ENCODE results near the gene CFI.

CFI gene

DNA sequence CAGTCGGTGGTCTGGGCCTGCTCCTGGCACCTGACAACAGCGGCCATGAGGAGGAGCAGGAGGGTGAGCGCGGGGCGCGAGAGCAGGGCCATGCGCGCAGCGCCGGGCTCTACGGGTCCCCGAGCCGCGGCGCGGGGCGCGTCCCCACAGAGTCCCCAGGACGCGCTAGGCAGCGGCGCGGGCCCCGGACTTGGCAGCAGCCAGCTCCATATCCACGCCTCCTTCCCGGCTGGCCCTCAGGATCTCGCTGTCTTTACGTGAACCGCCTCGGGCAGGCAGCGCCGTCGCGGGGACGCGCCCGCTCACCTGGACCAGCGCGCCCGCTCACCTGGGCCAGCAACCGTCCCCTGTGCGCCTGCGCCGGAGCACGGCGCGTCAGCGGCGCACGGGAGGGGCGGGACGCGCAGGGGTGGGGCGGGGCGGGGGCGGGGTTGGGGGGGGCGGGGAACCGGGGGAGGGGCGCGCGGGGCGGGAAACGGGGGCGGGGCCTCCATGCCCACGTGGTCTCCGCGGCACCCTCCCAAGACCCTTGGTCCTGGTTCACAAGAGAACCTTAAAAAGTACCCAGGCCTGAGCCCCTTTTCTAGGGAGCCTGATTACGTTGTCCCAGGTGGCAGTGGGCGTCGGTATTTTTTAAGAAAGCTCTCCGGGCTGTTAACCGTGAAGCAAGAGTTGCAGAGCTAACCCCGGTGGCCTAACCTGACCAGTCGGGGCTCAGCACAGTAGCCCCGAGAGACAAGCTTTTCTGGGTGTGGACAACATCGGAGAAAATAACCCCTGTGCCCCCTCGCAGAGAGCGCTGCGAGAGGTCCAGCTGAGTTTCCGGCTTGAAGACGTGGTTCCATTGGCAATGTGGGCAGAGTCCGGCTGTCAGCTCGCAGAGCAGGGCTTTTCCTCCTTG, 71.8 kb downstream of the CFI start, which contains the start of gene PLA2G12A:
PLA2G12A (minus strand) TSS at position 353 of the 901 bp plus-strand sequence; CDS start at position 92, 261 bp downstream.
- peak; percentile 79 for DNase-seq

DNA sequence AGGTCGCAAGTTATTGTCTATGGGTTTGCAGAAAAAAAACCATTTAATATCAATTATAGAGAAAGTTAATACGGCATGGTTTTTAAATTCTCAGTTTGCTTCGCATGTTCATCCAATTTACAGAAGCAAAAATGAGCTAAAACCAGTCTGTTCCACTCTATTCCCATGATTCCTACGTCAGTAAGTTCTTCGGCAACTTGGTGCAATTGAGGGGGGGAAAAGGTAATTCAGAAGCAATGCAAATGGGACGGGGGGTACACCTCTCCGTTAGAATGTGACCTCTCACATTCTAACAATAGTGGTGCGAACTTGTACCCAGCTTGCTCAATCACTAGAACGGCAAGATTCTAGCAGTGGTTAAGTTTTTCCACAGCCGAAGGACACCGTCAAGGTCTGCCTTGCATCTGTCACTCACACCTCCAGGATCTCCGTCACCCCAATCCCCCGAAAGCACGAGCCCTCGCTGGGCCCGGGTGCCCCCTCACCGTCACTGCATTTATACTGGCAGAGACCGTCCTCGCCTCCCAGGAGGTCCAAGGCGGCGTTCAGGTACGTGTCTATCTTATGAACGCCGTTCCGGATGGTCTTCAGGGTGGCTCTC, 72.6 kb downstream of the CFI start:
- no peak for DNase-seq

GRCh38 chr4:109728385-109728784, 73.4 kb downstream of the CFI start:
- no peak for DNase-seq

GRCh38 chr4:109723110-109723509, 78.7 kb downstream of the CFI start:
- no peak for DNase-seq

DNA sequence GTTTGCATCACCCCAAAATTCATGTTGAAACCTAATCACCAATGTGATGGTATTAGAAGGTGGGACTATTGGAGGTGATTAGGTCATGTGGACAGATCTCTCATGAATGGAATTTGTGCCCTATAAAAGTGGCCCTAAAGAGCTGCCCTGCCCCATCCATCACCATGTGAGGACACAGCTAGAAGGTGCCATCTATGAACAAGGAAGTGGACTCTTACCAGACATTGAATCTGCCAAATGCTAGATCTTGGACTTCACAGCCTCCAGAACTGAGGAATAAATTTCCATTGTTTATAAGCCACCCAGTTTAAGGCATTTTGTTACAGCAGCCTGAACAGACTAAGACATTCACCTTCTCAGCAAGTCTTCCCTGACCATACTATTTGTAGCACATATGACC, 79.4 kb downstream of the CFI start:
- no peak for DNase-seq

DNA sequence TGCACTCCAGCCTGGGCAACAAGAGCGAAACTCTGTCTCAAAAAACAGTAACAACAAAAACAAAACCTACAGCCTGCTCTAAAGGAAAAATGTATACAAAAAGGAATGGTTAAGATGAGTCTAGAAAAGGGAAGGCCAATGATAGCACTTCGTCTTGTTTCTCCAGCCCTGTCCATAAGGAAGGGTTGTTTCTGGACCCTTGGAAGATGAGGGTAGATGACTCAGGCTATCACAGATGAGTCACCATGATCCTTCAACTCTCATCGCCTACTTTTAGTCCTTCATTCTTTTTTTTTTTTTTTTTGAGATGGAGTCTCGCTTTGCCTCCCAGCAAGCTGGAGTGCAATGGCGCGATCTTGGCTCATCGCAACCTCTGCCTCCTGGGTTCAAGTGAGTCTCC, 80.8 kb downstream of the CFI start:
- DNase-seq: no peak

DNA sequence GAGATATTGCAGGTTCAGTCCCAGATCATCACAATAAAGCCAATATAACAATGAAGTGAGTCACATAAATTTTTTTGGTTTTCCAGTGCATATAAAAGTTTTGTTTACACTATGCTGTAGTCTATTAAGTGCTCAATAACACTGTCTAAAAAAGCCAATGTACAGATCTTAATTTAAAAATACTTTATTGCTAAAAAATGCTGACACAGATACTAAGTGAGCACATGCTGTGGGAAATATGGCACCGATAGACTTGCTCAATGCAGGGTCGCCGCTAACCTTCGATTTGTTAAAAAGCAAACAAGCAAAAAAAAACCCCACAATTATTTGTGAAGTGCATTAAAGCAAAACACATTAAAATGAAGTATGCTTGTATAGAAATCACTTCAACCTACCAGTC, 82.2 kb downstream of the CFI start:
- no peak for DNase-seq

DNA sequence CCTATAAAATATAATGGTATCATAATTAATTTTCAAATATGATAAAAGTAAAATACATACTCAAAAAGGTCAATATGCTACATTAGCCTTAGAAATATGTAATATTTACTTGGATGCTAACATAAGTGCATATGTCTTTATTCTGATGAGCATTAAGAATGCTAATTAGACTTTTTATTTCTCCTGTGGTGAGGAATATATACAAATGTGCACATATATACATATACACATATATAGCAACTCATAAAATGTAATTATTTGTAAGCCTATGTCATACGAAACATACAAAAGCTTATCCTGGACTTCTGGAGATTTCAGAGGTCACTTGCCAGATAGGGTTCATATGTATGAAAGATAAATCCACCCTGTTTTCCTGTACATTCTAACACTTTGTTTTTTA, 83.0 kb downstream of the CFI start:
- DNase-seq: no peak

GRCh38 chr4:109713500-109713899, 88.3 kb downstream of the CFI start:
- DNase-seq: no peak

- DNase-seq: no peak
These were observed 92.8 kb downstream of the CFI start for GRCh38 chr4:109708990-109709389.

GRCh38 chr4:109708435-109708834, 93.4 kb downstream of the CFI start:
- no peak for DNase-seq

DNA sequence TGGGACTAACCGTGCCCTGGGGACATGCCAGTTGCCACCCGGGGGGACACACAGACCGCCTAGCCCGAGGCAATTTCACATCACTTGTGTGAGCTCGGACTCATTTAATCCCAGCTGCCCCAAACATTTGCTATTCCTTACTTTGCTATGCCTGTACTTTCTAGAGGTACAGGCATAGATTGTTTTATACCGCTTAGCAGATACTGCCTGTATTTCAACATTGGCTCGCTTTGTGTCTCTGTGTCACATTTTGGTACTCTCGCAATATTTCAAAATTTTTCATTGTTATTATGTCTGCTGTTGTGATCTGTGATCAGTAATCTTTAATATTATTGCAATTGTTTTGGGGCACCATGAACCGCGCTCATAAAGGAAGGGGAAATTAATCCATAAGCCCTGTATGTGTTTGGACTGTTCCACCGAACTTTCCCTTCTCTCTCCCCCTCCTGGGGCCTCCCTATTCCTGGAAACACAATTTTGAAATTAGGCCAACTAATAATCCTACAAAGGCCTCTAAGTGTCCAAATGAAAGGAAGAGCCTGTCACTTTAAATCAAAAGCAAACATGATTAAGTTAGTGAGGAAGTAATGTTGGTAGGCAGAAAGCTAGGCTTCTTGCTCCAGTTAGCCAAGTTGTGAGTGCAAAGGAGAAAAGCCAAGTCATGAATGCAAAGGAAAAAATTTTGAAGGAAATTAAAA, 98.0 kb downstream of the CFI start:
- no peak for DNase-seq

DNA sequence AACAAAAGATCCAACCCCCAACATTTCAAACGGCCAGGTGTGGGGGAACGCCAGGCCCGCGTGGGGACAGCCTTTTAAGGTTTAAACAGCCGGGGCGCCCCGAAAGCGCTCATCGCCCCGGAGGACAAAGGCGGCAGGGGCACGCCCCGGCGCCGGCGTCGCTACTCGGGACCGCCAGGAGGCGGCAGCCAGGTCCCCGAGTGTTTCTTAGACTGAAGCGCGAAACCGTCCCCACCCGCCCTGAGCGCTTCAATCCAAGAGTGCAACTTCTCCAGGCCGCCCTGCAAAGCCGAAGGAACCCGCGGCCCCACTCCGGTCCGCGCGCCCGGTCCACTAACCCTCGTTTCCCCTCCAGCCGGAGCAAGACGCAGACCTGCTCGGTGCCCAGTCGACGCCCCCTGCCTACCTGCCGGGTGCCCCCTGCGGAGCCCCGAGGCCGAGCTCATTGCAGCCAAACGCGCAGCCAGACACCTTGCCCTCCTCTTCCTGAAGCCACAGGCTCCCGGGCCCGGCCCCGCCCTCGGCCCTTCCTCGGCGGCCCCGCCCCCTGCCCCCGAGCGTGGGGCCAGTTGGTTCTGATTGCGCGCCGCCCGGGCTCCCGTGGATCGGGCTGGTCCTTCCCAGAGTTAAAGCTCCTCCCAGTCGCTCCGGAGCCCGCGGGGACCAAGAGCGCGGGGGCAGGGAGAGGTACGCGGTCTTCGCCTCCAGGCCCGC, 98.7 kb downstream of the CFI start, which contains the start of gene CASP6:
CASP6 (minus strand) TSS at position 496 of the 714 bp plus-strand sequence; CDS start at position 446, 50 bp downstream.
- peak; percentile 74 for DNase-seq

GRCh38 chr4:109701566-109702410, 100.0 kb downstream of the CFI start:
- DNase-seq: no peak

DNA sequence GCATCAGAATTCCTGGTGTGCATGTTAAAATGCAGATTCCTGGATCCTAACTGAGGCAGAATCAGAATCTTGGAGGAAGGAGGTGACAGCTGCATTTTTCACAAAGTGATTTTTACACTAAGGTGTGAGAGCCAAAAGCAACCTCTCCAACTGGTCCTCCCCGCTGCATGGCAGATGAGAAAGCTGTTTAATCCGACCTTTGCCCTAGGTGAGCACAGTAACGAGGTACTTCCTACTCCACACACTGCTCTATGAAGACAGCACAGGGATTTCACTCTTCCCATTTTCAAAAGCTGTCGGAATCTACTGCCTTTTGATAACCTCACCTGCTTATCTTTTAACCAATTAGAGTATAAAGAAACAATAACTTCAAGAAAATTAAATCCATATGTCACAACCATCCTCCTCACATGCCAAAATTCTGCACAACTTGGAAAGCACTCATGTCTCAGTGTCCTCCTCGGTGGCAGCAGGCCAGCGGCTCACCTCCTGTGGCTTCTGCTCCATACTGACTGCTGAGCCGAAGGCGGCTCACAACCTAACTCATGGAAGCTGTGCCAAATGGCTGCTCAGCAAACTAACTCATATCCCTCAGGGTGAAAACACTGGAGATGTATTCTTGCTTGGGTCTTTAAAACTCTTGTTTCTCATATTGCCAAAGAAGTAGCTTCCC, 102.1 kb downstream of the CFI start:
- no peak for DNase-seq

- DNase-seq: no peak
These were observed 103.1 kb downstream of the CFI start for GRCh38 chr4:109698656-109699055.

GRCh38 chr4:109691411-109691920, 110.3 kb downstream of the CFI start:
- no peak for DNase-seq

Data from midbrain (tissue), 1 donor.